ENCODE results near the gene LARGE1. TPM values are rescaled to one million over a fixed set of nuclear protein-coding genes. Genes with fewer than 3 reads are reported as not detected.

The LARGE1 gene
- total and polyA plus RNA-seq, 2 of the 8 experiments (the other 6 are each of a cell fraction or from before 2014, with no cell fraction given), result 43.7 to 83.0 TPM

GRCh38 chr22:33758961-33759360 lies 161.3 kb downstream of the LARGE1 start:
- DNase-seq (ENCODE audit: low read depth in 1 of 2, low spot score in 2 of 2) (no peak), FAIRE-seq (no peak)
- Histone ChIP-seq H2BK5ac (ENCODE audit: low read depth, low read length) (no peak overlapping the region), H3K4ac (replicated peaks; ENCODE audit: insufficient read length, low read depth, low read length) (no peak overlapping the region), H4K8ac (ENCODE audit: extremely low read depth, insufficient read depth, low read length) (no peak overlapping the region), H3K4me2 (ENCODE audit: insufficient read depth in 1 of 2, low read depth in 2 of 2, low read length in 2 of 2) (no peak overlapping the region), H3K27me3 (replicated peaks in 1 of 4; ENCODE audit: control insufficient read depth in 3 of 4, extremely low read depth in 1 of 4, insufficient read depth in 3 of 4, low read length in 3 of 4) (no peaks in the 10 kb centered on the region), H3K79me1 (ENCODE audit: low read depth, low read length) (peaks cover 4% of the 10 kb centered on the region), H3K4me3 (ENCODE audit: extremely low read depth in 1 of 4, insufficient read depth in 2 of 4, low read depth in 3 of 4, low read length in 4 of 4) (no peak overlapping the region), H3K18ac (ENCODE audit: extremely low read depth, low read length) (no peak overlapping the region), H4K20me1 (replicated peaks in 1 of 2; ENCODE audit: control insufficient read depth in 1 of 2, insufficient read depth in 2 of 2, low read length in 2 of 2) (peaks cover 18 to 33% of the 10 kb centered on the region in 2 experiments), H3K36me3 (ENCODE audit: control insufficient read depth in 2 of 4, insufficient read depth in 4 of 4, low read length in 3 of 4) (peaks cover 0 to 3% (median 1%) of the 10 kb centered on the region in 4 experiments; a peak in 1 of 8 replicates), H3K14ac (ENCODE audit: insufficient read length) (no peak overlapping the region), H3K23me2 (ENCODE audit: low read depth, low read length) (no peaks in the 10 kb centered on the region; the same call in 1 of the 2 replicates), H3K4me1 (replicated peaks in 1 of 4; ENCODE audit: control insufficient read depth in 3 of 4, insufficient read depth in 4 of 4, low read length in 3 of 4) (peaks cover 7 to 21% (median 12%) of the 10 kb centered on the region in 4 experiments; a peak in 6 of 7 replicates), H2BK12ac (ENCODE audit: low read depth, low read length) (no peak overlapping the region), H2BK20ac (ENCODE audit: low read length) (no peak overlapping the region), H3K56ac (replicated peaks; ENCODE audit: insufficient read length, low read depth, low read length) (no peak overlapping the region), H2AFZ (ENCODE audit: low read length) (no peak overlapping the region), H4K5ac (ENCODE audit: insufficient read length, low read depth, low read length) (no peak overlapping the region), H2BK15ac (ENCODE audit: low read length) (no peak overlapping the region), H3K79me2 (ENCODE audit: control insufficient read depth in 1 of 2, insufficient read depth in 2 of 2, low read length in 2 of 2) (peaks cover 0 to 90% of the 10 kb centered on the region in 2 experiments; a peak in 3 of 4 replicates), H3K27ac (ENCODE audit: low read depth, low read length) (no peak overlapping the region), H3K9me3 (ENCODE audit: insufficient read depth in 2 of 2, low read depth in 1 of 2, low read length in 1 of 2) (no peaks in the 10 kb centered on the region; a peak in 1 of 4 replicates), H3K23ac (ENCODE audit: insufficient read length) (no peak overlapping the region), H4K91ac (replicated peaks; ENCODE audit: insufficient read length, low read length) (no peak overlapping the region), H3K9ac (replicated peaks in 1 of 4; ENCODE audit: extremely low read depth in 1 of 4, low read depth in 3 of 4, low read length in 3 of 4) (no peak overlapping the region), H2BK120ac (replicated peaks; ENCODE audit: low read depth, low read length) (no peak overlapping the region), H2AK5ac (ENCODE audit: low read depth, low read length) (no peak overlapping the region)
- ChIA-PET CTCF (ENCODE audit: partially characterized antibody) (no interaction called here), POLR2A (ENCODE audit: partially characterized antibody) (interaction anchor here (0.6 to 1.4 kb wide), 2 partner anchors 20 to 22 kb away, joined by 3 read pairs; no protein-coding TSS in a partner anchor)
- TF ChIP-seq EGR1 (IDR thresholded peaks at IDR 0.05; ENCODE audit: borderline replicate concordance, low read depth, low read length) (no peak), CREB1 (IDR thresholded peaks at IDR 0.05) (no peak), SP1 (IDR thresholded peaks at IDR 0.05; ENCODE audit: low read depth, low read length) (no peak), SIN3A (conservative IDR thresholded peaks at IDR 0.05 in 1 of 2, IDR thresholded peaks at IDR 0.05 in 1 of 2; ENCODE audit: low read depth in 1 of 2, low read length in 2 of 2) (no peak), SP2 (IDR thresholded peaks at IDR 0.05; ENCODE audit: low read length) (no peak), HDAC2 (IDR thresholded peaks at IDR 0.05; ENCODE audit: borderline replicate concordance in 1 of 2, low read depth in 2 of 2, low read length in 2 of 2) (no peak), JUND (IDR thresholded peaks at IDR 0.05; ENCODE audit: low read length) (no peak)
